GM18858 (cell line): ENCODE data around the gene XRCC3.

Experiments used
- ATAC-seq: cut with Tn5 transposase; IDR thresholded peaks from one replicate; pipeline ENCODE4 v1.9.1; 2021; ENCODE audit not compliant: unreplicated experiment

XRCC3 gene

DNA sequence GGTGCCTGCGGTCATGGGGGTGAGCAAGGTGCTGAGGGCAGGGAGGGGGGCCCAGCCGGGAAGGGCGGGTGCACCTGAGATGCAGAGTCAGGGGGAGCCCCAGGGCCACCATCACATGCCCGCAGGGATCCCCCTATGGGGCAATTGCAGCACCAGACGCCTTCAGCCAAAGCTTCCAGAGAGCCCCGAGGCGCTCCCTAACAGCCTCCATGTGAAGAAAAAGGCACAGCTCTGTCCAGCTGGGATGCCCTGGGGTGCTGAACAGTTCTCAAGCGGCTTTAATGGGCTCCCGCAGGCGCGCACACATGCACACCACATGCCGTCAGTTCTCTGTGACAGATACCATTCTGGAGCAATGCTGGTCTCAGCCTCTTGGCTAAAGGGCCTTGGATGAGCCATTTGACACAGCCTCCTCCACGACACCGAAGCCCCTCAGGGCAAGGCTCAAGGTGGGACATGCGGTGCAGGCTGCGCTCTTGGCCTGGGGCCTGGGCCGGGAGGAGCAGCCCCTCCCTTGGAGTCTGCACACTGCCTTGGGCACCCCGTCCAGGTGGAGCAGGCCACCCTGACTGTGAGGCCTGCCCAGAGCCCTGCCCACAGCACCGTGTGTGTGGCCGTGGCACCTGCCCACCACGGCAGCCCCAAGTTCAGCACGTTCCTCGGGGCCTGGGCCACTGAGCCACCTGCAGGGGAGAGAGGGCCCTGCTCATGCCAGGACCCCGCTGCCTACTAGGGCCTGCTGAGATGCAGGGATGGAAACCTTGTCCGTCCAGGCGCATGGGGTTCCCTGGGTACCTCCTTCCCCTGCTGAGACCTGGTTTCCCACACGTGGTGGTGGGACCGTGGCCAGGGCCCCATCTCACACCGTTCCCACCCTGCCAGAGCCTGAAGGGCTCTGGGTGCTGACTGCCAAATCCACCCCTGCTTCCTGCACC lies 7.7 kb downstream of the XRCC3 start:
- ATAC-seq, result no peak

DNA sequence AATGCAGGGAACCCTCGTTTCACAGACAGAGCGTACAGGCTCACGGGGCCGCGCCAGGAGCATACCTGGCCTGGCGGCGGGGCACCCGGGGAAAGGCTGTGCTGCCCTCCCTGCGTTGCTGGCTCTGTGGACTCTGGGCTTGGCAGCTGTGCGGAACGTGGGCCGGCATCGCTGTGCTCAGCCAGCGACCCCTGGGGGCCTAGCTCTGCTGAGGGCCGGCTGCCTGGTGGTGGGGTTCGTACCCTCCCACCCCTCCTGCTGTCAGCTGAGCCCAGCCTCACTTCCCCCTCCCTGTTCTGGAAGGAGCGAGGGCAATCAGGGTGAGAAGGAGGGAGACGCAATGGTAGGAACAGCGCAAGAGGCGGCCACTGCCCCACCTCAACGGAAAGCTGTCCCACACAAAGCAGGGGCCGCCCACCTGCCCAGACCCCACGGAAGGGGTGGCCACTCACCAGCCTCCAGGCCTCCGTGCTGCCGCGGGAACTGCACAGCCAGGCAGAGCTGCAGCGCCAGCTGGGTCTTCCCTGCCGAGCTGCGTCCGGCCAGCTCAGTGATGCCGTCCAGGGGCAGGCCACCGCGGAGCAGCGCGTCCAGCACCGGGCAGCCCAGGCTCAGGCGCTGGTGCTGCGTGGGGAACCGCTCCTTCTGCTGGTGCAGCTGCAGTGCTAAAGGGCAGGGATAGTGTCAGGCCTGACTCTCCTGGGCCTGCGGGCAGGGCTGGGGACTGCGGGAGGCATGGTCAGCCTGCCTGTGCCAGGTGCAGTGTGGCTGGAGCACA lies 8.5 kb downstream of the XRCC3 start:
- ATAC-seq, result no peak

DNA sequence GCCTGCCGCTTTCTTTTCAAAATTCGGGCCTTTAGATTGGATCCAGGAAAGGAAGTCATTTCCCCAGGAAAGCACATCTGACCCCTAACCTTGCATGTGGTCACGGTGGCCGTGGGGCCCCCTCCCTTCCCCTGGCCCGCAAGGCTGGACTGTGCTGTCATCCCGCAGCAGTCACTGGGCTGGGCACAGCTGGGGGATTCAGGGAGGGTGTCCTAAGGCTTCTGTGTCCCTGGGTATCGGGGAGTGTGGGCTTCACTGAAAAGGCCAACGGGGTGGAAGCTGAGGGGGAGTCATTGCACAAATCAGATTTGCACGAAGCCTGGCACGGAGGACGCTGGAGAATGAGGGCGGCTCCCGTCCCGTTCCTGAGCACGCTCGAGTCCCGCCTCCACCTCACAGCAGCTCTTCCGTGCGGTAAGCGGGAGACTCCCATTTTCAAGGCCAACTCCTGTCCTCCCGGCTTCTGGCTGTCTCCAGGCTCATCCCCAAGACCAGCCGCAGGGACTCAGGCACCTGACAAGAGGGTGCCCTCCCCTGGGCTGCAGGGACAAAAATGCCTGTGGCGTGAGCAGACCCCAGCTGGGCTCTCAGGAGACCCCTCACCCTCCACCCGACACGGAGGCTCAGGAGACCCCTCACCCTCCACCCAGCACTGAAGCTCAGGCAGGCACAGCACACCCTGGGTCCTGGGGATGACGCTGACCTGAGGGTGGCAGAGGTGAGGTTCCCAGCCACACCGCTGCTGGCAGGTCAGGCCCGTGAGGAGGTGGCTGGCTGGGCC lies 9.6 kb downstream of the XRCC3 start:
- no peak for ATAC-seq

DNA sequence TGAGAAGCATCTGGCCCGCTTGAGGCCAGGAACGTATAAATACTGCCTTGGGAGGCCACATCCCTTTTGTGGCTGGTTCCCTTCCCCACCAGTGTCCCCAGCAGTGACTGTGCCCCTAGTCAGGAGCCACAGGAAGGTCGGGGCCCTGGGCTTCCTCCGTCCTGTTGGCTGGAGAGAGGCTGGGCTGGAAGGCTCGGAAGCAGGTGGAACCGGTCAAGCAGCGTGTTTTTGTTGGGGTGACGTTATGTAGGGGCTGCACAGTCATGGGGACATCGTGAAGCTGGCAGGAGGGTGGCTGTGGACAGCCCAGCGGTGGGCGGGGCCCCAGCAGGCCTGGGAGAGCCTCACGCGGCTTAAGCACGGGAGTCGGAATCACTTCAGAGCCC lies 10.1 kb downstream of the XRCC3 start:
- ATAC-seq, result no peak

DNA sequence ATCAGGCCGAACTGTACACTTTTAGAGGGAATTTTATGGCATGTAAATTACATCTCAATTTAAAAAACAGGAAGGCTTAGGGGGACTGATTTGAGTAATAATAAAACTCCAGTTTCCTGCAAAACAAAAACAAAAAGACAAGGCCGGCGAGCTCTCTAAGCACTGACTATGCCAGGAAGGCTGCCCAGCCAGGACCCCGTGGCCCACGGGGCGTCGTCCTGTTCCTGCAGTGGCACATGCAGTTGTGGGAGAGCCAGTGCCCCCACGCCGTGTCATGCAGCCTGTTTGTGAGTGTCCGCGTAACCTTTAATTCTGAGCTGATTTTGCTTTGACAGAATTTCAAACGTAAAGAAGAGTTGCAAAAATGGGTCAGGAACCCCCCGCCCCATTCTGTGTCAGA lies 10.5 kb downstream of the XRCC3 start:
- ATAC-seq, result no peak

DNA sequence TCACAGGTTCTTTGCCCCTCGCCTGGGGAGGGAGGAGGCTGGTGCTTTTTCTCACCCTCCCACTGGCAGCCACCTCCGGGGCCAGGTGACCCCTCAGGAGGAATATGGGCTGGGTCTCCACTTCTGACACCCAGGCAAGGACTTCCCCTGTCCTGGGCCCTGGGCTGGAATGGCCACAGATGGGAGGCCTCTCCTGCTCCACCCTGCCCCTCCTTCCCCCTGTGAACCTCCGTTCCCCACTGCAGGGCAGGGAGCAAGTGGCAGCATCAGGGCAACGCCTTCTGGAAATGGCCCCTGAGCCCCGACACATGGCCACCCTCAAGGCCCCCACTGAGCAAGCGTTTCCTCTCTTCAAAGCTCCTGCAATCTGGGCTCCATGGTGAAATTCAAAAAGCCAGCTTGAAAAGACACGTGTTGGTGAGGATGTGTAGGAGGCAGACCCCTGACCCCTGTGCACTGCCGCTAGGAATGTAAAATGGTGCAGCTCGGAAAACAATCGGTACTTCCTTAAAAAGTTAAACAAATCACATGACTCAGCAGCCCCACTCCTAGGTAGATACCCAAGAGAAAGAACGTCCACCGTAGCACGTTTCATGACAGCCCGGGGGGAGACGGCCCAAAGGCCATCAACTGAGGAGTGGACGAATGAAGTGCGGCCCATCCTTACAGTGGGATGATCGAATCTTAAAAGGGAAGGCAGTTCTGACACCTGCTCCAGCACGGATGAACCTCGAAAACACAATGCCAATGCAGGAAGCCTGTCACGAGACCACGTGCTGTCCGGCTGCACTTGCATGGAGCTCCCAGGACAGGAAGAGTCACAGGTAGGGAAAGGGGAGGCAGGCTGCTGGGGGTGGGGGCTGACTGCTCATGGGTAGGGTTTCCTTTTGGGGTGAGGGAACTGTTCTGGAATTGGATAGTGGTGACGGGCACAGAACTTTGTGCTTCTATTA lies 11.5 kb downstream of the XRCC3 start:
- ATAC-seq, result no peak

DNA sequence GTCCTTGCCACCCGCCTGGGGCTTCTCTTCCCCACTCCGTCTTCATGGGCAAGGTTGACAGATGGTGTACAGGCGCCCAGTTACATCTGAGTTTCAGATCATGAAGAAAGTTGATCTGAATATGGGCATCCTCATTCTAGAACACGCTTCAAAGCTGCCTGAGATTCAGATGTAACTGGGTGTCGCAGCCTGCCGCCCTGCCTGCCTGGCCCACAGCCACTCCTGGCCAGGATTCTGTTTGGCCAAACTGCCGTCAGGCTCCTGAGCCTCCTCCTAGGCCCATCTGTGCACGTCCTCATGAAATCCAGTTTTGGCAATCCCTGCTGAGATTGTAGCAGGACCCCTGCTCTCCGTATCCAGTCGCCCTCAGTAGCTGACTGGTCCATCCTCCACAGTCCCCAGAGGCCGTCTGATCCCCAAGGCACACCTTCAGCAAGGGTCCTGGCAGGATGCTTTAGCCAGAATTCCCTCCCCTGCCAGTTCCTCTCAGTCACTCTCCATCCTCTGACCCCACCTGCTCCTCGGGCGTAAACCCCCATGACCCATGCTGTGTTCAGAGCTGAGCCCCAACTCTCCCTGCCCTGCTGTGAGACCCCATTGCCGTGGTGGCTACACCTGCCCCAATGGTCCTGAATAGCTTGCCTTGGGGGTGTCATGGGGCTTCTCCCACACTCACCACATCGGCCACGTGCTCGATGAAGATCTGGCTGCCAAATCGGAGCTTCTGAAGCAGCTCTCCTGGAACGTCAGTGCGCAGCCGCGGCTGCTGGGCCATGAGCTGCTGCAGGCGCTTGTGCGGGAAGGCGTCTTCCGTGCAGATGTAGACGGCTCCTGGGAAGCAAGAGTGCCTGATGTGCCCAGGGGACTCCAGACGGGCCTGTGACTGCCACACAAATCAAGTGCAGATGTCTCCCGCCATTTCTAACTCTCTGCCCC lies 12.5 kb downstream of the XRCC3 start:
- ATAC-seq, result no peak

DNA sequence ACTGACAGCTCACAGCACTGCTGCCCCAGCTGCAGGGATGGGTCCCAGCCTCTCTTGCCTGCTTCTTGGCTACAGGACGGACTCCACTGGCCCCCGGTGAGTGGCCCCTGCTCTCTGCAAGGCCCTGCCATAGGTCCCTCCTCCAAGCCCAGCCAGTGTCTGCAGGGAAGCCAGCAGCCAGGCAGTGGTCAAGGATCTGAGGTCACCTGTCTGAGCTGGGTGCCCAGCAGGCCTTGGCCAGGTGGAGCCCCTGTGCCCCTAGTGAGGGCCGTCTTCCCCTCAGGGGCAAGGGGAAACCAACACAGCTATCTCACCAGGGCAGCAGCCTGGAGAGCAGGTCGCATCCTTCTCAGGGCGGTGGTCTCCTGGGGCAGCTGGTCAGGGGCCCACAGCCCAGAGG lies 13.2 kb downstream of the XRCC3 start:
- ATAC-seq, result no peak

DNA sequence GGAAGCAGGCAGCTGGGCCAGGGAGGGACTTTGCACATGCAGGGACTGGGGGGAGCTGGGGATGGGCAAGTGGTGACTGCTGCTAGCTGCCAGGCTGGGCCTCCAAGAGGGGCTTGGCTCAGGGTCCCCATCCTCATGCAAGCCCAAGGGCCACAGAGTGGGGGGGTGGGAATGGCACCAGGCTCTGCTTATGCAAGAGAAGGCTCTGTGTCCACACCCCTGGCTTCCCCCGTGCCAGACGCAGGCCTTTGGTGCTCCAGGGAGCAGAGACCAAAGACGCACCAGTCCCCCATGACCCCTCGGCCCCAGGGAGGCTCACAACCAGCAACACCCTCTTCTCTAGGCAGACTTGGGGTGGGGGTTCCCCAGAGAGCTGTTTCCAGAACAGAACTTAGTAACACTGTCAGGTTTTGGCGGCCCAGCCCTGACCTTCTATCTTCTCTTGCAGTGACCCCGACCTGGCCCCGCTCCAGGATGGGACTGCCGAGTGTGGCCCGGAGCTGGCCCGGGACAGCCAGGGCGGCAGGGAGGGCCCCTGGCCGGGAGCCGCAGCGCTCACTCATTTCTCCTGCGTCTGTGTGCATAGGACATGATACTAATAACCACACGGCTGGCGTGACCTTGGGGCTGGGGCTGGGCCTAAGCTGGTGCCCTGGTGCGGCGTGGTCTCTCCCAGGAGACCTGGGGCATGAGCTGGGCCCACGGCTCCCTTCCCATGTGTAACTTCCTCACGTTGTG lies 14.3 kb downstream of the XRCC3 start:
- no peak for ATAC-seq

DNA sequence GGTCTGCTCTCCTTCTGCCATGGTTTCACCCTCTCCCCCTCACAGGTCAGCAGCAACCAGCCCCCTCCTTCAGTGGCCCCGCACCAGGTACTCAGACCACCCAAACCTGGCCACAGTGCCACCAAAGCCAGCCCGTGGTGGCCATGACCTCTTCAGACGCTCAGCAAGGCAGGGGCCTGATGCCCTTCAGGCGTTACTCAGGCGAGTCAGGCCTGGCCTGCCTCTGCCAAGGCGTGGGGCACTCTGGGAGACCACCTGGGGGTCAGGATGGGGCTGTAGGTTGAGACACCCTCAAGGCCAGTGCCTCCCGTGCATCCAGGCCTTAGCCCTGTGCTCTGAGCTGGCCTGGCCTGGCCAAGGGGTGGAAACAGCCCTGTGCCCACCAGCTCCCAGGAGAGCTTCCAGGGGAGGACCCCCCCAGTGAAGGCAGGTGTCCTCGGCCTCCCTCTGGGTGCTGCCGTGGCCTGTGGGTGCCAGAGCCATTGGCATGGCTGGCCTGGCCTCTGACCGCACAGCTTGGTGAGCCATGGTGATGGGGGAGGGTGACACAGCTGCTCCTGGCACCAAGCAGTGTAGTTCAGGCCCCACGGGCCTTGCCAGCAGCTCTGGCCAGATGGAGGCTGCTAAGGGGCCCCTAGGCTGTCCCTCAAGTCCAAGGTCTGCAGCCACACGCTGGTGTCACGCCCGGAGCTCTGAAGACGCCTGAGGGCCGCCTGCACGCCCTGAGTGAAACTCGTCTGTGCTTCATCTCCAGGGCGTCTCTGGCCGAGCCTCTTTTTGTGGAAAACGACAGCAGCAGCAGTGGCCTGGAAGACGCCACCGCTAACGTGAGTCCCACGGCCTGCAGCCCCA lies 15.1 kb downstream of the XRCC3 start:
- no peak for ATAC-seq

DNA sequence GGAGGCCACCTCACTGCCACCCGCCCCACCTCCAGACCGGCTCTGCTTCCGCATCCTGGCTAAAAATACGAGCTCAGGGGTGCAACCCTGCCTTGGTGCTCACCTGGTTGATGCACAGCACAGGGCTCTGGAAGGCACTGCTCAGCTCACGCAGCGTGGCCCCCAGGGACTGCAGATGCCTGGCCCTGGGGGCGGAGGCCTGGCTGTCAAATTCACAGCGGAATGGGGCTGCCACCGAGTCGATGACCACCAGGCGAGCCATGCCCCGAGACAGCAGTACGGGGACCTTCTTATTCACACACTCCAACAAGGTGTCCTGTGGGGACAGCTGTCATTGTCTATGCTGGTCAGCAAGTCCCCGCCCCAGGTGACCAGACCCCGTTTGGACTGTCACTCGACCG lies 16.0 kb downstream of the XRCC3 start:
- ATAC-seq, result no peak

DNA sequence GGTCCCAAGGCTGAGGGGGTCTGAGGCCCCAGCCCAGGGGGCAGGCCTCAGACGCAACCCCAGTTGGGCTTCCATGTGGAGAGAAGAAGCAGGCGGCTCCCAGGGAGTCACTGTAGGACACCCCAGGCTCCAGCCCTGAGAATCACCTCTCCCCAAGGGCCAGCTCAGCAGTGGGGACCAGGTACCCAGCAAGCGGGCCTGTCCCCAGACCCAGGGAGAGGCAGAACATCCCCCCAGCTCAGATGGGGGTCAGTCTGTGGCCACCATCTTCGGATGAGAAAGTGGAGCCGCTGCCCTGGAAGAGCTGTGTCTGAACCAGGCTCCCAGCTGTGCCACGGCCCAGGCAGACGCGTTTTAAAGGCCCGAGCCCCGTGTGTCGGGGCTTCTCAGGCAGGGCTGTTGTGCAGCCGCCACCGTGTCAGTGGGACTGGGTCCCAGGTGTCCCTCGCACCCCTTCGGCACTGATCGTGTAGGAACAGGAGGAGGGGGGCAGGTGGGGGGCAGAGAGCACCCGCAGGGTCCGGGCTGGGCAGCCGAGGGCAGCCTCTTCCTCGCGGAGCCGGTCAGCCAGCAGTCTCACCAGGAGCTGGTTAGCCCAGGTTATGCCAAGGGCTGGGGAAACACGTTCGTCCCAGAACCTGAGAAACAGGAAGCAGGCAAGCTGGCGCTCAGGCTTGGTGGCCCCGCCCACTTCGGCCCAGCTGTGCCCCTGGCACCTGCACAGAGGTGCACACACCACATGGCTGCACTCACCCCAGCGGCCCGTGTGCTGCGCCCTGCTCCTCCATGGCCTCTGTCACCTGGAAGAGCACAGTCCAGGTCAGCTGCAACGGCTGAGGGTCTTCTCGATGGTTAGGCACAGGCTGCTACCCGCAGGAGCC lies 16.6 kb downstream of the XRCC3 start:
- ATAC-seq, result no peak

DNA sequence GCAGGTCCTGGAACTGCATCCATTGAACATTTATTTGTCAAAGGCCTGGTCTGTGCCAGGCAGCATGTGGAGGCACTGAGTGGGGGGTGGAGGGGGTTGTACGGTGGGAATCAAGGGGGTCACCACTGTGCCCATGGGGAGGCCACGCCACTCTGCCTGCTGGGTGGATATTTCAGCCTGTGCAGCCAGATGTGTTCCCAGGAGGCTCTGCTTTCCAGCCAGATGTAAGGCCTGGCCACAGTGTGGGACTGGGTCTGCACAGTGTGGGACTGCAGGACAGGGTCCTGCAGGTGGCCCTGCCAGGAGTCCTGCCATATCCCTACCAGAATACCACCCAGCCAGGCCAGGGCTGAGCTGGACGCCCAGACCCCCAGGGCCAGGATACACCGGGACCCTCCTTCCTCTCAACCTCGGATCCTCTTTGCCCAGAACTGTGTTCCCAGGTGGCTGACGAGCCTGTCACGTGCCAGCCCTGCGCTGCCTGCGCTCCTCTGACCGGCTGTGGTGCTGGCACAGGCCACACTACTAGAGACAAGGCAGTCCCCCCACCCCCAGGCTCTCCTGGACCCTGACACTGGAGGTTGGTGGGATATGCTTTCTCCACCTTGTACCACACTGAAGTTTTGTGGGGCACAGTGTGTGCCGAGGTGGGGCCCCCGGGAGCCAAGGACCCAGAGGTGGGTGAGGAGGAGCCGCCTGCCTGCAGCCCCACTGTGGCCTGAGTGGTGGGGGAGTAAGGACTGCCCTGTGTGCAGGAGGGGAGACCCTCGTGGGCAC lies 17.5 kb downstream of the XRCC3 start:
- ATAC-seq, result no peak

DNA sequence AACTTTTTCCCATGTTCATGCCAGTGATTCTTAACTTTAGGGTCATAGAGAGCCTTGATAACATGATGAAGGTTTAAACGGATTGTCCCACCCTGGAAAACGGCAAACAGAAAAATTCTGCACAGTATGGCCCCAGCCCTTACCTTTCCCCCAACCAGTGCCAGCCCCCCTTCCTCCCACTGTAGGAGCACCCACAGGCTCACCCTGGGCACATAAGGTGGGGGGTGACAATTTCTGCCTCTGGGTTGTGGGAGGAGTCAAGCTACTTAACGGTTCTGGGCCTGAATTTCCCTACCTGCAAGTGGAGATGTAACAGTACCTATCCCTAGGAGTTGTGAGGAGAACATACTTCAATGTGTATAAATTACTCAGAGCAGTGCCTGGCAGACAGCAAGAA lies 18.0 kb downstream of the XRCC3 start:
- ATAC-seq, result no peak

DNA sequence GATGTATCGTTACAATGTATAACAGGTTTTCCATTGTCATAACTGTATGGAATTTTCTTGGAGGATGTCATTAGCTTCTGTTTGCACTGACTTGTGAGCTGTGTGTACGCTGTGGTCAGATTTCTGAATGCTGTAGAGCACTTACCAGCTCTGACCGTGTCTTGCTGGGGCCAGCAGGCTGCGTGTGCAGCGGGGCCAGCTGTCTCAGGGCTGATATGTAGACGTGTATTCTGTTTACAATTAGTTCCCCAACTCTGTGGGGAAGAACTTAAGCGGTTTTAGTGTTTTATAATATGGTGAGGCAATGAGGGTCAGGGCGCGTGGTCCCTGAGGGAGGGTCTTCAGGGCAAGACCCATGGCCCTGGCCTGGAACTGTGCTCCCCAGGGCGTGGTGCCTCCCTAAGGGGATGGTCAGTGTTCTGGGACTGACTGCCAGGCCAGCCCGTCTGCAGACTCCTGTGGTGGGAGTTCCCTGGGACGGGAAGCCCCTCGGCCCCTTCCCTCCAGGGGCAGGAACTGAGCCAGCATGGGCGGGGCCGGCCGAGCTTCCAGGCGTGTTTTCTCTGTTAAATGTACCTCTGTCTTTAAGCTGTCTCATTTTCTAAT lies 18.7 kb downstream of the XRCC3 start:
- no peak for ATAC-seq

DNA sequence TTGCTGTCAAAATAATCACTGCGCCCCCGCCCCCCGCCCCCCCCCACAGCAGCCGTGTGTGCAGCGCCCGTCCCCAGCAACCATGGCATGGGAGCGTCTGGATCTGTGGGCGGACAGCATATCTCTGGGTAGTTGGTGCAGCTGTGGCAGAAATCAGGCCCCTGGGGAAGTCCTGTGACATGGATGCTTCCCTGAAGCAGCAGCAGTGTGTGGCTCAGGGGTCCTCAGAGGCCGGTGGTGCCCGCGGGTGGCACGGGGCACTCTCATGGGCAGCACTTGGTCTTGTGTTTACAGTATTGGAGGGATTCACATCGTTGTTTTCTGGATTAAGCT lies 19.2 kb downstream of the XRCC3 start:
- ATAC-seq, result no peak
